HG03520 (cell line): ENCODE data around the gene GPR161.

Experiments used
- ATAC-seq: cut with Tn5 transposase; IDR thresholded peaks from one replicate; pipeline ENCODE4 v1.9.1; 2021; ENCODE audit warnings: mild to moderate bottlenecking, moderate library complexity; ENCODE audit not compliant: unreplicated experiment

GPR161 gene

DNA sequence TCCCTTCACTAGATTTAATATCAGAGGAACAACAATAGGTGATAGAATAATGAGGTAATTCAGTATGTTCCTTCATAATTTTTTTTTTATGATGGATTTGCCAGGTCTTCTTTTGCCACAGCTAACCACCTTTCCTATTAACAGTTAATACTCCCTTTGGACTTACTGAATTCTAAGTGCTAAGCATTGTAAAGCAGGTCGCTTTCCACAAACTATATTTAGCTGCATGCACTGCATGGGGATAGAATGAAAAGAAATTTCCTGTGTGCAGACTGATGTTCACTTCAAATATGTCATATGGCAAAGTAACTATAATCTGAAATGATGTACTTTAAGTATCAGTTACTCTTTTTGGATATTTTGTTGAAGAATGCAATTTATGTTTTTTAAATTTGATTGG, 85.8 kb downstream of the GPR161 start:
- ATAC-seq: no peak

DNA sequence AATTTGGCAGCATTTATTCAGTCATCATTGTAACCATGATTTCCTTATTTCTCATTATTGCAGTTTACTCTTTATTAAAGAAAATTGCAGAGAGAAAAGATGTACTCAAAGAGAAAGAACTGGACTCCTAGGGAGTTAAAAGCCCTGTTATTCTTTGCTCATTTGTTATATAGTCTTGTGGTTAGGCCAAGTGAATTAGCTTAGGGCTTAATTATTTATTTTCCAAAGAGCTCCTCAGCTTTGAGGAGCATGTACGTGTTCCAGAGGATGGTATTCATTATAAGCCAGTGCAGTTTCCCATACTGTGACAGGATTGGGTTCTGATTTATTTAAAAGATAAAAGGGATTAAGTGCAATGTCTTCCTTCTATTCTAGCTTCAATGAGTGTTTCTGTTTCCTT, 86.4 kb downstream of the GPR161 start:
- ATAC-seq: no peak

DNA sequence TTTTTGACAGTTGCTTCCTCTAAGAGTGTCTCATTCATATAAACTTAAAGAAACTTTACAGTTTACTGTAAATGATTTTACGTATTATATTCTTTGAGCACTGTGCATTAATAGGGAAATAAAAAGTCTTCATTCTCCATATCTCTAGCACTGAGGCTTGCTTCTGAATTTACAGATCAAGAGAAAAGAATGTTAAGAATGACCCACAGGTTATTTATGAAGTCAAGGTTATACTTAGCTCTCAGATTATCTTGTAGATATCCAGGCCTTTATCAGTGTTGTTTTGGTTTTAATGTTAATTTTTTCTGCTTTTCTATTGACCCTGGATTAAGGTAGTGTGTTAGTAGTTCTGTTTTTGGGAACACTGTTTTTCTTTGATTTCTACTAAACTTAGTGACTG, 91.4 kb downstream of the GPR161 start:
- no peak for ATAC-seq

DNA sequence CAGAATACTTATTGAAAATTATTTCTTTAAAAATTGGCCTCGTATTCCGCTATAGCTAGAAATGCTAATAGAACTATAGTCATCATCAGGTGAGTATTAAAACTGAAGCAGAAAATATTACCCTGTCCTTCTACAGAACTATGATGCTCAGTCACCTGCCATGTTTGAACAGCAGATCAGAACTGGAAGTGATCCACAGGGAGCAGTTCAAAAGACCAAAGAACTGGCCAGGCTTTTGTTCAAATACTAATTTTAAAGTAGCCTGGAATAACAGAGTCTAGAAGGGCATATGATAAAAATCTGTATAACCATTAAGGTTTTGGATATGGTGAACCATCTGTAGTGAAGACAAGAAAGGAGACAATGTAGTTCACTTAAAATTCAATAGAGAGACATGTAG, 94.4 kb downstream of the GPR161 start:
- ATAC-seq: no peak

DNA sequence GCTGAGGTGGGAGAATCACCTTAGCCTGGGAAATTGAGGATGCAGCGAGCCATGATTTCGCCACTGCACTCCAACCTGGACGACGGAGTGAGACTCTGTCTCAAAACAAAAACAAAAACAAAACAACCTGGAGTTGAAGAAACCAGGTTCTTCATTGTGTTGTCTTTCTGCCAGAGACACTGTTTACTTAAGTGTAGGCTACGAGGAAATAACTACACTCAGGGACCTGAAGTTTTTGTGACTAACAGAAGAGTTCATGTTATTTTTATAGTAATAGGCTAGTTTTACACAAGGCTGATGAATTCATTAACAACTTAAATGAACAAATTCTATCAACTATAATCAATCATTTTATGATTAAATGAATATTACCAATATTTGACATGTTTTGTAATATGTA, 101.4 kb downstream of the GPR161 start:
- ATAC-seq: no peak

DNA sequence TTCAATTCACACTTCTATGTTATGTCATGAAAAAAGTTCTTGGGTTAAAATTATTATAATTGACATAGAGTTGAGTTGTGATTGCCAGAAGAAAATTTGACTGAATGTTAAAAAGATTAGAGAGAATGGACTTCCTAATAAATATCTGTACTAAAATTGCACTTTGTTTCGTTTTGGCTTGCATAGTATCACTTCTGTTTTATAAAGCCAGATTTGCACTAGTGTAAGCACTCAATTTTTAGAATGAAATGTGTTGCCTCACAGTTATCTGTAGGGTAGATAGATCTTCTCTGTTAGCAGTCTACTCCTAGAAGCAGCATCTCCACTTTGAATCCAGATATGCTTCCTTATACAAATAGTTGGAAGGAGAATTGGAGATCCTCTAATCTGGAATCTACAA, 104.7 kb downstream of the GPR161 start:
- no peak for ATAC-seq

DNA sequence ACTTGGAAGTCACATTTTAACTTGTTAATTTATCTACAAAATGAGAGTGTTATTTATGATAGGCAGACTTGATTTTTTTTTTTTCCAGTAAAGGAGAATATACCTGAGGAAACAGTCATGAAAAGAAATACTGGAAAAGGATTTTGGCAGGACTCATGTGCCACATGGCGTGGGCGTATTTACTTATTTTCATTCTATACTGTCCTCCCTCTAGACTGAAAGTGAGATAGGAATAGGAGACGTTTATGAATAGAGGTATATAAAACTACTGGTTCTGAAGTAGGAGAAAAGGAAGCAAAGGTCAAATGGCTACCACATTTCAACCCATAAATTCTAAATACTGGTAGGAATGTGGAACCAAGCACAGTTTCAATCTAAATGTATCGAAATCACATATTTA, 105.1 kb downstream of the GPR161 start:
- no peak for ATAC-seq

DNA sequence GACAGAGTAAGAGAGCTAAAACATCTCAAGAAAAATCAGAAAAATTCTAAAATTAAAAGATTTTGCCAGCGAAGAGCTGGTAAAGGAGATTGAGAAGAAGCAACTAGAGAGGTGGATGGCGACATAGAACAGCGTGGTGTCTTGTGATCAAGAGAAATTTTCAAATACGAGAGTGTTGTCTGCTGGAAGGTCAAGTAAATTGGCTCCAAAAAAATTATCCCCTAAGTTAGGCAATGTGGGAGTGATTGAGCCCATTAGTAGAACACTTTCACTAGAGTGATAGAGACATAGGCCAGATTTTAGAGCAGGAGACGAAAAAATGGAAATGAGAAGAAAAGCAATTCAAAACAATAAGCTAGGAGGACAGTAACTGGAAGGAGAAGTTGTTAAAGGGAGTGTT, 105.5 kb downstream of the GPR161 start:
- no peak for ATAC-seq
